22Rv1 (cell line): Measurements from ENCODE around the gene AOPEP.

Source experiments
- ZFX ChIP-seq: fragments of 450-650 bp; IDR thresholded peaks from 2 replicates; pipeline ENCODE4 v1.6.1; 2017; ENCODE audit warnings: antibody characterized with exemption, borderline replicate concordance
- TF ChIP-seq, protein P1 (sequence below): fragments of 450-650 bp; IDR thresholded peaks from 2 replicates; pipeline ENCODE4 v1.5.1; 2017; ENCODE audit warnings: mild to moderate bottlenecking

DNA sequence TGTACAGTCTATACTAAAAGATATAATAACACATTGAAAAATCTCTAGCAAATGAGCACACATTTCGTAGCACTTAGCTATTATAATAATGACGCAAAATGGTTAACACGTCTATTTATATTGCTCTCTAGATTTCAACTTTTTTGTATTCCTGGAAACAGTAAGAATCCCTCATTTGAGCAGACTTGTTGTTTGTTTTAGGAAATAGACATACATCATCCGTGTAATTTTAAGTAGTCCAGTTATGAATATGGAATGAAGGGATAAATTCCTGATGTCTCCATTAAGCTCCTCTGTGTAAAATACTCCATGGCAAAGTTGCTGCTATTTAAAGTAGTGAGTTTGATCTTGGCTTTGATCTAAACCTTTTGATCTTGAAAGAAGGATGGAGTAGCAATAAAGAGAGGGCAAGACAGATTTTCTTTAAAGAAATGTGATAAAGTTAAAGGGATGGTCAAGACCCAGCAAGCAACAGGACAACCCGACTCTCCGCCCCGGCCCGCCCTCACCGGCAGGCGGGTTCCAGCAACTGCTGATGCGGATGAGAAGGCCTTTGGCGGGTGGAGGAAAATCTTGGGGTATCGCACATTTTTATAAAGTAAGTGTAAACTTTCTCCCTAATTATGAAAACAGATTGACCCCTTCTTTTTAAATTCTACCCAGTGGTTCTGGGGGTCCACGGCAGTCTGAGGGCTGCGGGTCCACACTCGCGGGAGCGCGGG is 277.4 kb downstream of the AOPEP start:
- TF ChIP-seq, protein P1, sequence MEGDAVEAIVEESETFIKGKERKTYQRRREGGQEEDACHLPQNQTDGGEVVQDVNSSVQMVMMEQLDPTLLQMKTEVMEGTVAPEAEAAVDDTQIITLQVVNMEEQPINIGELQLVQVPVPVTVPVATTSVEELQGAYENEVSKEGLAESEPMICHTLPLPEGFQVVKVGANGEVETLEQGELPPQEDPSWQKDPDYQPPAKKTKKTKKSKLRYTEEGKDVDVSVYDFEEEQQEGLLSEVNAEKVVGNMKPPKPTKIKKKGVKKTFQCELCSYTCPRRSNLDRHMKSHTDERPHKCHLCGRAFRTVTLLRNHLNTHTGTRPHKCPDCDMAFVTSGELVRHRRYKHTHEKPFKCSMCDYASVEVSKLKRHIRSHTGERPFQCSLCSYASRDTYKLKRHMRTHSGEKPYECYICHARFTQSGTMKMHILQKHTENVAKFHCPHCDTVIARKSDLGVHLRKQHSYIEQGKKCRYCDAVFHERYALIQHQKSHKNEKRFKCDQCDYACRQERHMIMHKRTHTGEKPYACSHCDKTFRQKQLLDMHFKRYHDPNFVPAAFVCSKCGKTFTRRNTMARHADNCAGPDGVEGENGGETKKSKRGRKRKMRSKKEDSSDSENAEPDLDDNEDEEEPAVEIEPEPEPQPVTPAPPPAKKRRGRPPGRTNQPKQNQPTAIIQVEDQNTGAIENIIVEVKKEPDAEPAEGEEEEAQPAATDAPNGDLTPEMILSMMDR, result no peak
- TF ChIP-seq ZFX, result no peak
